Hepatocyte (in vitro differentiated cells): ENCODE data around the gene TEX48. TPM values are rescaled to one million over a fixed set of nuclear protein-coding genes. Genes with fewer than 3 reads are reported as not detected.

Experiments
- DNase-seq: peaks from one replicate; pipeline ENCODE4 v3.0.0-alpha.2; 2016; ENCODE audit warnings: low spot score
- H2AFZ ChIP-seq: fragments of 200-600 bp; sonication (generic); 2 replicates; pipeline ENCODE4 v1.6.0; 2016; ENCODE audit warnings: antibody characterized with exemption, mild to moderate bottlenecking
- H3K27ac ChIP-seq: fragments of 200-600 bp; sonication (generic); 2 replicates; pipeline ENCODE4 v1.5.1; 2016; ENCODE audit warnings: mild to moderate bottlenecking
- H3K27me3 ChIP-seq: fragments of 200-600 bp; sonication (generic); 2 replicates; pipeline ENCODE4 v1.6.1; 2016
- H3K36me3 ChIP-seq: fragments of 200-600 bp; sonication (generic); replicated peaks from 2 replicates; pipeline ENCODE4 v1.5.1; 2016; ENCODE audit warnings: low read depth; ENCODE audit not compliant: insufficient read depth
- H3K4me1 ChIP-seq: fragments of 200-600 bp; sonication (generic); 2 replicates; pipeline ENCODE4 v1.5.1; 2016; ENCODE audit warnings: mild to moderate bottlenecking, moderate library complexity; ENCODE audit not compliant: insufficient read depth
- H3K4me2 ChIP-seq: fragments of 200-600 bp; sonication (generic); 2 replicates; pipeline ENCODE4 v1.6.0; 2016
- H3K4me3 ChIP-seq: fragments of 200-600 bp; sonication (generic); 2 replicates; pipeline ENCODE4 v1.5.1; 2016; ENCODE audit warnings: mild to moderate bottlenecking
- H3K79me2 ChIP-seq: fragments of 200-600 bp; sonication (generic); 2 replicates; pipeline ENCODE4 v1.6.0; 2017; ENCODE audit warnings: mild to moderate bottlenecking
- H3K9me2 ChIP-seq: fragments of 200-600 bp; sonication (generic); replicated peaks from 2 replicates; pipeline ENCODE4 v1.6.0; 2017; ENCODE audit warnings: mild to moderate bottlenecking; ENCODE audit not compliant: insufficient read depth
- H3K9me3 ChIP-seq: fragments of 200-600 bp; sonication (generic); 2 replicates; pipeline ENCODE4 v1.5.1; 2016; ENCODE audit warnings: low read depth, mild to moderate bottlenecking
- H4K20me1 ChIP-seq: fragments of 200-600 bp; sonication (generic); 2 replicates; pipeline ENCODE4 v1.6.0; 2016; ENCODE audit warnings: mild to moderate bottlenecking; ENCODE audit not compliant: insufficient read depth, poor library complexity, severe bottlenecking
- CTCF ChIP-seq: fragments of 200-600 bp; sonication (generic); IDR thresholded peaks from 2 replicates; pipeline ENCODE4 v1.5.1; 2016; ENCODE audit warnings: antibody characterized with exemption, mild to moderate bottlenecking; ENCODE audit not compliant: poor library complexity
- EZH2 ChIP-seq: fragments of 200-600 bp; sonication (generic); IDR thresholded peaks from 2 replicates; pipeline ENCODE4 v1.6.1; 2016; ENCODE audit warnings: antibody characterized with exemption, mild to moderate bottlenecking, borderline replicate concordance
- EZH2phosphoT487 ChIP-seq: fragments of 200-600 bp; sonication (generic); IDR thresholded peaks from one replicate; pipeline ENCODE4 v1.6.1; 2018; ENCODE audit warnings: antibody characterized with exemption, mild to moderate bottlenecking, low read depth, moderate library complexity; ENCODE audit not compliant: unreplicated experiment, severe bottlenecking
- WGBS: methylation state at CpG from one replicate; pipeline ENCODE4 v1.1.6; 2016; ENCODE audit warnings: low lambda C conversion rate; ENCODE audit errors: missing lambda C conversion rate; 5-methylcytosine and 5-hydroxymethylcytosine counted together
- polyA plus RNA-seq: library from polyadenylated mRNA; unstranded; fragments of >200 nt; fragmentation: Nextera tagmentation; extraction: Ambion mirVana; gene quantifications from 2 replicates; pipeline ENCODE4 v1.2.1, GENCODE V29; 2016
- total RNA-seq: library from RNA; depleted of rRNA; stranded (reverse); fragments of >200 nt; gene quantifications from 2 replicates; pipeline ENCODE4 v1.2.3, GENCODE V29; 2014

TEX48 gene
- total and polyA plus RNA-seq, 2 experiments from 2014 or later: not detected

GRCh38 chr9:114717908-114718486 is 36.0 kb upstream of the TEX48 start:
- Histone ChIP-seq H3K27me3 (no peaks in the 10 kb centered on the region), H4K20me1 (no peaks in the 10 kb centered on the region), H3K27ac (no peak overlapping the region), H3K79me2 (no peaks in the 10 kb centered on the region), H3K4me1 (peaks cover 5% of the 10 kb centered on the region), H3K9me3 (no peaks in the 10 kb centered on the region), H3K9me2 (no peaks in the 10 kb centered on the region), H3K4me3 (no peak overlapping the region), H3K36me3 (no peaks in the 10 kb centered on the region), H3K4me2 (no peak overlapping the region), H2AFZ (no peak overlapping the region)
- DNase-seq: no peak
- 75% methylated on average over 3 of the region's 3 CpGs for WGBS
- TF ChIP-seq EZH2phosphoT487 (no peak), EZH2 (no peak), CTCF (no peak)

GRCh38 chr9:114709636-114710035 is 27.6 kb upstream of the TEX48 start:
- no peak for TF ChIP-seq EZH2
- TF ChIP-seq CTCF: no peak
- TF ChIP-seq EZH2phosphoT487: no peak
- Histone ChIP-seq H3K27ac (no peak overlapping the region), H3K4me1 (no peaks in the 10 kb centered on the region), H3K9me2 (no peaks in the 10 kb centered on the region), H3K79me2 (no peaks in the 10 kb centered on the region), H3K36me3 (no peaks in the 10 kb centered on the region), H3K4me3 (no peak overlapping the region), H2AFZ (no peak overlapping the region), H3K9me3 (no peaks in the 10 kb centered on the region), H3K27me3 (no peaks in the 10 kb centered on the region), H3K4me2 (no peak overlapping the region), H4K20me1 (no peaks in the 10 kb centered on the region)
- no peak for DNase-seq
- WGBS: 86% methylated on average over 1 of the region's 1 CpG

- no peaks in the 10 kb centered on the region for H4K20me1 ChIP-seq
- DNase-seq: no peak
- H3K4me2 ChIP-seq: no peak overlapping the region
- no peaks in the 10 kb centered on the region for H3K27me3 ChIP-seq
- no peaks in the 10 kb centered on the region for H3K9me3 ChIP-seq
- no peaks in the 10 kb centered on the region for H3K36me3 ChIP-seq
- TF ChIP-seq CTCF (no peak), EZH2 (no peak), EZH2phosphoT487 (no peak)
- no peaks in the 10 kb centered on the region for H3K9me2 ChIP-seq
- H3K4me3 ChIP-seq: no peak overlapping the region
- H2AFZ ChIP-seq: no peak overlapping the region
- no peaks in the 10 kb centered on the region for H3K4me1 ChIP-seq
- WGBS: 86% methylated on average over 2 of the region's 2 CpGs
- H3K27ac ChIP-seq: no peak overlapping the region
- H3K79me2 ChIP-seq: no peaks in the 10 kb centered on the region
These were observed 24.7 kb upstream of the TEX48 start for GRCh38 chr9:114706711-114707110.

- Histone ChIP-seq H3K4me2 (no peak overlapping the region), H3K27ac (no peak overlapping the region), H3K4me3 (no peak overlapping the region), H3K9me3 (no peaks in the 10 kb centered on the region), H3K36me3 (no peaks in the 10 kb centered on the region), H2AFZ (no peak overlapping the region), H3K27me3 (no peaks in the 10 kb centered on the region), H4K20me1 (no peaks in the 10 kb centered on the region), H3K79me2 (no peaks in the 10 kb centered on the region), H3K9me2 (no peaks in the 10 kb centered on the region), H3K4me1 (no peaks in the 10 kb centered on the region)
- TF ChIP-seq EZH2 (no peak), EZH2phosphoT487 (no peak), CTCF (no peak)
- DNase-seq: no peak
These were observed 20.0 kb upstream of the TEX48 start for GRCh38 chr9:114701988-114702387.
